ENCODE results near the gene CXCL16. TPM values are rescaled to one million over a fixed set of nuclear protein-coding genes. Genes with fewer than 3 reads are reported as not detected.

Gene CXCL16
- total RNA-seq, 4 donors from 2014 or later, result 1.2 to 2.1 (median 1.4) TPM

DNA sequence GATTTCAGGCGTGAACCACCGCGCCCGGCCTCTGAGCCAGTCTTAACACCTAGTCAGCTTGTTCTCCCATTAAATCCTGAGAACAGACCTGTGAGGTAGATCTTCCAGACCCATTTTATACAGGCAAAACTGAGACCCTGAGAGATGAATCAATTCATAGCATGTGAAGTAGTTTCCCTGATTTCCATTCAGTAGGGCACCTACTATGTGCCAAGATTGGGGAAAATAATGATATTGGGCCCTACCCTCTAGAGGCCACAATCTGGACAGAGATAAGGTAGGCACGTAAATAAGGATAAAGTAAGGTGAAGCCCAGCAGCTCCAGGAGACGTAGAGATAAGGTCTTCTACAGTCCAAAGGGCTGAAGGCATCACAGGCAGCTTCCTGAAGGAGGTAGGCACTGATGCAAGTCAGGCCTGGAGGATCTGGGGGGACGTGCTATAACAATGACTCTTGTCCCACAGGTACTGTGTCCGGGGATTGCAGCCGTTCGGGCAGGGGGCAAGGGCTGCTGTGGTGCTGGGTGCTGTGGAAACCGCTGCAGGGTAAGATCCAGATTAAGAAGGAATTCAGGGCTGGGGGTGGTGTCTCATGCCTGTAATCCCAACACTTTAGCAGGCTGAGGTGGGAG is 40.7 kb upstream of the CXCL16 start:
- no peak for DNase-seq
- Histone ChIP-seq H3K27ac (no peak overlapping the region), H3K4me1 (peaks cover 3 to 4% of the 10 kb centered on the region in 2 donors), H3K36me3 (no peaks in the 10 kb centered on the region), H3K4me3 (no peak overlapping the region), H3K27me3 (peaks cover 36 to 47% (median 45%) of the 10 kb centered on the region in 3 donors), H3K9me3 (no peaks in the 10 kb centered on the region)
- ATAC-seq, result no peak
- in situ Hi-C loops (cut with MboI; ENCODE audit: low sequenced_read_pairs in 4 of 4) (loop anchor here (10.0 to 25.0 kb wide), 3 partner anchors 46 to 107 kb away; partner anchors contain the start of genes C17orf107 (in 2 of the 4), CXCL16 (in 1 of the 4), MED11 (in 1 of the 4) and ZMYND15 (in 1 of the 4)), intact Hi-C loops (cut with DNase I; ENCODE audit: low total_unique reads) (no loop called here)
- no peak for TF ChIP-seq POLR2A (IDR thresholded peaks at IDR 0.05)
- TF ChIP-seq, protein P1, sequence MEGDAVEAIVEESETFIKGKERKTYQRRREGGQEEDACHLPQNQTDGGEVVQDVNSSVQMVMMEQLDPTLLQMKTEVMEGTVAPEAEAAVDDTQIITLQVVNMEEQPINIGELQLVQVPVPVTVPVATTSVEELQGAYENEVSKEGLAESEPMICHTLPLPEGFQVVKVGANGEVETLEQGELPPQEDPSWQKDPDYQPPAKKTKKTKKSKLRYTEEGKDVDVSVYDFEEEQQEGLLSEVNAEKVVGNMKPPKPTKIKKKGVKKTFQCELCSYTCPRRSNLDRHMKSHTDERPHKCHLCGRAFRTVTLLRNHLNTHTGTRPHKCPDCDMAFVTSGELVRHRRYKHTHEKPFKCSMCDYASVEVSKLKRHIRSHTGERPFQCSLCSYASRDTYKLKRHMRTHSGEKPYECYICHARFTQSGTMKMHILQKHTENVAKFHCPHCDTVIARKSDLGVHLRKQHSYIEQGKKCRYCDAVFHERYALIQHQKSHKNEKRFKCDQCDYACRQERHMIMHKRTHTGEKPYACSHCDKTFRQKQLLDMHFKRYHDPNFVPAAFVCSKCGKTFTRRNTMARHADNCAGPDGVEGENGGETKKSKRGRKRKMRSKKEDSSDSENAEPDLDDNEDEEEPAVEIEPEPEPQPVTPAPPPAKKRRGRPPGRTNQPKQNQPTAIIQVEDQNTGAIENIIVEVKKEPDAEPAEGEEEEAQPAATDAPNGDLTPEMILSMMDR (IDR thresholded peaks at IDR 0.05 in 4 of 5, conservative IDR thresholded peaks at IDR 0.05 in 1 of 5), result no peak

DNA sequence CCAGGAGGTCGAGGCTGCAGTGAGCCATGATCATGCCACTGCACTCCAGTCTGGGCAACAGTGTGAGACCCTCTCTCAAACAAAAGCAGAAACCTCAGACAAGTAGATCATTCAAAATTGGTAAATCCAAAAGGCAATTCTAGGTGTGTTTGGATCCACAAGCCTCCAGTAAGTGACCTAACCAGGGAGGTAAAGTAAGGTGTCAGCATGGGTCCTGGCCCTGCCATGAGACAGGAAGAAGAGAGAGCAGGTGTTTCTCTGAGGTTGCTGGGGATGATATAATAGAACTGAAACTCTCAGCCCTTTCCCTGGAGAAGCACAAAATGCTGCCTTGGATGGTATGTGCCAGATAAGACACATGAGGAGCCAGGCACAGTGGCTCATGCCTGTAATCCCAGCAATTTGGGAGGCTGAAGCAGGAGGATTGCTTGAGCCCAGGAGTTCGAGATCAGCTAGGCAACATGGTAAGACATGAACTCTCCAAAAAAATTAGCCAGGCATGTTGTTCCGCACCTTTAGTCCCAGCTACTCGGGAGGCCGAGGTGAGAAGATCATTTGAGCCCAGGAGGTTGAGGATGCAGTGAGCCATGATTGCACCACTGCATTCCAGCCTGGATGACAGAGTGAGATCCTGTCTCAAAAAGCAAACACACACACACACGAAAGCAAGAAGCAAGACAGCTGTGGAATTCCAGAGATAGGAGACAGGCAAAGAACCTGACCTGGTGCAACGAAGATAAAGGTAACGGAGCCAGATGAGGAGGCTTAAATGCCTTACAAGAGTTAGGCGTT is 38.4 kb upstream of the CXCL16 start:
- intact Hi-C loops (cut with DNase I; ENCODE audit: low total_unique reads) (no loop called here), in situ Hi-C loops (cut with MboI; ENCODE audit: low sequenced_read_pairs in 4 of 4) (loop anchor here in 2 of 4 donors (25.0 kb wide), 1 partner anchor 109 kb away; the partner anchor contains the start of gene C17orf107 (in 2 of the 2))
- Histone ChIP-seq H3K9me3 (no peaks in the 10 kb centered on the region), H3K36me3 (no peaks in the 10 kb centered on the region), H3K27me3 (peaks cover 18 to 27% (median 24%) of the 10 kb centered on the region in 3 donors), H3K27ac (no peak overlapping the region), H3K4me1 (no peaks in the 10 kb centered on the region), H3K4me3 (no peak overlapping the region)
- ATAC-seq (no peak), DNase-seq (no peak)
- TF ChIP-seq POLR2A (IDR thresholded peaks at IDR 0.05), result no peak
- TF ChIP-seq, protein P1 (IDR thresholded peaks at IDR 0.05 in 4 of 5, conservative IDR thresholded peaks at IDR 0.05 in 1 of 5), result no peak

DNA sequence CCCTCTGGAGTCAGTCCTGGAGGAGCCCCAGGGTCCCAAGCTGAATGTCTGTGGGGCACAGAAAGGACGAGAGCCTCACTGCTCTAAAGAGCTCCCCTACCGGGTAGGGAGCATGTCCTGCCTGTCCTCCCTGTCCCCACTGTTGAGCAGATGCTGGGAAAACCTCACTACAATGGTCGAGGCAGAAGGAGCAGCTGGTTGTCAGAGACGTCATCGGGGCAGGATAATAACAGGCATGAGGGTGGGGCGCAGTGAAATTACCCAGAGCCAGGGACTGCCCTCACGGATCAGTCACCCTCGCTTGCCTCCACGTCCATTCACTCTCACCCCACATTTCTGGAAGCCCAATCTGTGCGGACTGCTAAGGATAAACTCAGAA is 32.5 kb upstream of the CXCL16 start:
- intact Hi-C loops (cut with DNase I; ENCODE audit: low total_unique reads) (no loop called here), in situ Hi-C loops (cut with MboI; ENCODE audit: low sequenced_read_pairs in 4 of 4) (no loop called here)
- H3K36me3 ChIP-seq, result no peaks in the 10 kb centered on the region
- no peak for ATAC-seq
- no peaks in the 10 kb centered on the region for H3K4me1 ChIP-seq
- H3K27me3 ChIP-seq, result peaks cover 8 to 12% (median 10%) of the 10 kb centered on the region in 3 donors
- H3K9me3 ChIP-seq, result no peaks in the 10 kb centered on the region
- TF ChIP-seq, protein P1 (IDR thresholded peaks at IDR 0.05 in 4 of 5, conservative IDR thresholded peaks at IDR 0.05 in 1 of 5), result no peak
- TF ChIP-seq POLR2A (IDR thresholded peaks at IDR 0.05), result no peak
- no peak overlapping the region for H3K4me3 ChIP-seq
- DNase-seq, result no peak
- H3K27ac ChIP-seq, result no peak overlapping the region

DNA sequence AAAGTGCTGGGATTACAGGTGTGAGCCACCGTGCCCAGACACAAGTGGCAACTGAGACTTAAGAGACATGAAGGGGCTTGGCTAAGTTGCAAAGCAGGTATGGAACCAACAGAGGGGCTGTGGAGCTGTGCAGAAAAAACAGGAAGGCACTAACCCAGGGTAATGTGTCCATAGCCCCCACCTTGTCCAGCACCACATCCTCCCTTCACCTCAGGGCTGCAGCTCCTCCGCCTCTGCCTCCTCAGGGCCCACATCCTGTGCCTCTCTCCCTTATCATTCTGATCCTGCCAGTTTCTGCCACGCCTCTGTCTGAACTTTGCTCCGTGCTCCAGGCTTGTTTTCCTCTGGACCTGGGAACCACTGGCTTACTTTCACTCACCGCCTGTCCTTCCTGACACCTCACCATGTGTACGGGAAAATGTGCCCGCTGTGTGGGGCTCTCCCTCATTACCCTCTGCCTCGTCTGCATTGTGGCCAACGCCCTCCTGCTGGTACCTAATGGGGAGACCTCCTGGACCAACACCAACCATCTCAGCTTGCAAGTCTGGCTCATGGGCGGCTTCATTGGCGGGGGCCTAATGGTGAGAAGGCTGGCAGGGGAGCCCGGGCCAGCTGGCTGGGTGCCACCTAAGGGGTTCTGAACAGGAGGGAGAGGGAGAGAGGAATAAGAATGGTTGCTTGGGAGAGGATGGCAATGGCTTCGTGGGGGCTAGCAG is 31.9 kb upstream of the CXCL16 start, which contains the start of gene TM4SF5:
TSS of gene TM4SF5 (plus strand) at position 368 of the 716 bp plus-strand sequence. CDS start at position 405, 37 bp downstream.
- in situ Hi-C loops (cut with MboI; ENCODE audit: low sequenced_read_pairs in 4 of 4) (no loop called here), intact Hi-C loops (cut with DNase I; ENCODE audit: low total_unique reads) (no loop called here)
- H3K27me3 ChIP-seq, result peaks cover 8 to 12% (median 10%) of the 10 kb centered on the region in 3 donors
- no peak within 1 kb of the TSS for H3K27ac ChIP-seq
- no peak within 1 kb of the TSS for H3K4me3 ChIP-seq
- ATAC-seq (no peak), DNase-seq (no peak)
- no peaks in the 10 kb centered on the region for H3K4me1 ChIP-seq
- H3K36me3 ChIP-seq, result no peaks in the 10 kb centered on the region
- no peaks in the 10 kb centered on the region for H3K9me3 ChIP-seq
- no peak for TF ChIP-seq POLR2A (IDR thresholded peaks at IDR 0.05)
- TF ChIP-seq, protein P1 (IDR thresholded peaks at IDR 0.05 in 4 of 5, conservative IDR thresholded peaks at IDR 0.05 in 1 of 5), result no peak

All from gastrocnemius medialis (tissue), 4 donors.